ENCODE results near the gene P3H2. TPM values are rescaled to one million over a fixed set of nuclear protein-coding genes. Genes with fewer than 3 reads are reported as not detected.

The P3H2 gene
- total RNA-seq, 1 experiment from 2014 or later = 82.2 TPM

GRCh38 chr3:189975391-189975990, 145.2 kb downstream of the P3H2 start:
- intact Hi-C loops (cut with micrococcal nuclease; ENCODE audit: unreplicated experiment) = no loop called here
- DNase-seq (ENCODE audit: low read depth, low spot score) (no peak), ATAC-seq (no peak)
- in situ Hi-C loops (cut with HindIII; ENCODE audit: low pct_unique_long_range_greater_than_20kb, low sequenced_read_pairs) = loop anchor here (10.0 kb wide), 1 partner anchor 239 kb away; no protein-coding TSS in a partner anchor
- no TSS peak for BruUV-seq (replicated peaks)
- Histone ChIP-seq H3K4me3 (ENCODE audit: low read depth in 2 of 2, low read length in 2 of 2) (no peak overlapping the region), H3K9me3 (ENCODE audit: control insufficient read depth, insufficient read depth, low read depth, low read length) (no peaks in the 10 kb centered on the region), H3K27ac (ENCODE audit: low read length) (no peak overlapping the region), H3K27me3 (ENCODE audit: control insufficient read depth, insufficient read depth, low read length) (no peaks in the 10 kb centered on the region), H3K36me3 (ENCODE audit: control insufficient read depth, insufficient read depth, low read length) (no peaks in the 10 kb centered on the region), H3K4me1 (ENCODE audit: control insufficient read depth, insufficient read depth, low read length) (no peaks in the 10 kb centered on the region)
- TF ChIP-seq POLR2AphosphoS5 (IDR thresholded peaks at IDR 0.05; ENCODE audit: low read depth, low read length) = no peak
- no peak for TF ChIP-seq TCF7L2 (IDR thresholded peaks at IDR 0.05; ENCODE audit: low read depth, low read length)
- no peak for TF ChIP-seq REST (IDR thresholded peaks at IDR 0.05; ENCODE audit: insufficient read depth in 1 of 2, low read depth in 2 of 2, low read length in 1 of 2)
- TF ChIP-seq, protein P1, sequence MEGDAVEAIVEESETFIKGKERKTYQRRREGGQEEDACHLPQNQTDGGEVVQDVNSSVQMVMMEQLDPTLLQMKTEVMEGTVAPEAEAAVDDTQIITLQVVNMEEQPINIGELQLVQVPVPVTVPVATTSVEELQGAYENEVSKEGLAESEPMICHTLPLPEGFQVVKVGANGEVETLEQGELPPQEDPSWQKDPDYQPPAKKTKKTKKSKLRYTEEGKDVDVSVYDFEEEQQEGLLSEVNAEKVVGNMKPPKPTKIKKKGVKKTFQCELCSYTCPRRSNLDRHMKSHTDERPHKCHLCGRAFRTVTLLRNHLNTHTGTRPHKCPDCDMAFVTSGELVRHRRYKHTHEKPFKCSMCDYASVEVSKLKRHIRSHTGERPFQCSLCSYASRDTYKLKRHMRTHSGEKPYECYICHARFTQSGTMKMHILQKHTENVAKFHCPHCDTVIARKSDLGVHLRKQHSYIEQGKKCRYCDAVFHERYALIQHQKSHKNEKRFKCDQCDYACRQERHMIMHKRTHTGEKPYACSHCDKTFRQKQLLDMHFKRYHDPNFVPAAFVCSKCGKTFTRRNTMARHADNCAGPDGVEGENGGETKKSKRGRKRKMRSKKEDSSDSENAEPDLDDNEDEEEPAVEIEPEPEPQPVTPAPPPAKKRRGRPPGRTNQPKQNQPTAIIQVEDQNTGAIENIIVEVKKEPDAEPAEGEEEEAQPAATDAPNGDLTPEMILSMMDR (IDR thresholded peaks at IDR 0.05) = no peak
- ChIA-PET CTCF (no interaction called here), POLR2A (no interaction called here)

- no TSS peak for BruUV-seq (replicated peaks)
- TF ChIP-seq SIN3A (IDR thresholded peaks at IDR 0.05; ENCODE audit: borderline replicate concordance, insufficient read depth, low read depth, low read length) = no peak
- TF ChIP-seq TCF7L2 (IDR thresholded peaks at IDR 0.05; ENCODE audit: low read depth, low read length) = no peak
- TF ChIP-seq REST (IDR thresholded peaks at IDR 0.05; ENCODE audit: insufficient read depth in 1 of 2, low read depth in 2 of 2, low read length in 1 of 2) = no peak
- TF ChIP-seq POLR2AphosphoS5 (IDR thresholded peaks at IDR 0.05; ENCODE audit: low read depth, low read length) = no peak
- ATAC-seq (no peak), DNase-seq (ENCODE audit: low read depth, low spot score) (no peak)
- intact Hi-C loops (cut with micrococcal nuclease; ENCODE audit: unreplicated experiment) (no loop called here), in situ Hi-C loops (cut with HindIII; ENCODE audit: low pct_unique_long_range_greater_than_20kb, low sequenced_read_pairs) (loop anchor here (10.0 to 25.0 kb wide), 2 partner anchors 113 to 240 kb away; no protein-coding TSS in a partner anchor)
- ChIA-PET POLR2A (no interaction called here), CTCF (interaction anchor here (0.6 kb wide), 1 partner anchor 450 kb away, joined by 9 read pairs; no protein-coding TSS in a partner anchor)
- Histone ChIP-seq H3K27me3 (ENCODE audit: control insufficient read depth, insufficient read depth, low read length) (no peaks in the 10 kb centered on the region), H3K4me1 (ENCODE audit: control insufficient read depth, insufficient read depth, low read length) (no peaks in the 10 kb centered on the region), H3K27ac (ENCODE audit: low read length) (no peak overlapping the region), H3K4me3 (ENCODE audit: low read depth in 2 of 2, low read length in 2 of 2) (no peak overlapping the region), H3K36me3 (ENCODE audit: control insufficient read depth, insufficient read depth, low read length) (no peaks in the 10 kb centered on the region), H3K9me3 (ENCODE audit: control insufficient read depth, insufficient read depth, low read depth, low read length) (no peaks in the 10 kb centered on the region)
These were observed 146.3 kb downstream of the P3H2 start for GRCh38 chr3:189974359-189974758.

Measured in Panc1 (cell line).